Measurements from ENCODE around the gene KASH5. TPM values are rescaled to one million over a fixed set of nuclear protein-coding genes. Genes with fewer than 3 reads are reported as not detected.

Gene KASH5
- total and polyA plus RNA-seq, 2 of the 13 experiments (the other 11 are each of a cell fraction or from before 2014, with no cell fraction given) = not detected

GRCh38 chr19:49390131-49390928 lies 2.3 kb downstream of the KASH5 start:
- DNase-seq (ENCODE audit: low spot score) (no peak), ATAC-seq (peak; percentile 18), FAIRE-seq (no peak)
- H3K36me3 ChIP-seq (replicated peaks in 1 of 2; ENCODE audit: control insufficient read depth in 1 of 2, insufficient read depth in 2 of 2, low read length in 2 of 2) = no peaks in the 10 kb centered on the region
- H3K4me3 ChIP-seq (replicated peaks in 1 of 3; ENCODE audit: insufficient read depth in 1 of 3, low read depth in 2 of 3, low read length in 3 of 3) = no peak overlapping the region
- intact Hi-C loops (cut with micrococcal nuclease; ENCODE audit: unreplicated experiment) = loop anchor here (5.0 kb wide), 1 partner anchor 37 kb away; the partner anchor contains the start of gene GFY
- no peak overlapping the region for H2AFZ ChIP-seq (ENCODE audit: low read length)
- H3K27me3 ChIP-seq (ENCODE audit: control insufficient read depth in 1 of 2, insufficient read depth in 2 of 2, low read length in 2 of 2) = peaks cover 6 to 32% of the 10 kb centered on the region in 2 experiments
- no peaks in the 10 kb centered on the region for H4K20me1 ChIP-seq (ENCODE audit: insufficient read depth, low read length)
- BruUV-seq (replicated peaks) = no TSS peak
- no peaks in the 10 kb centered on the region for H3K4me1 ChIP-seq (ENCODE audit: insufficient read depth, low read length)
- no peaks in the 10 kb centered on the region for H3K79me2 ChIP-seq (ENCODE audit: insufficient read depth, low read length)
- ChIA-PET POLR2A (no interaction called here), CTCF (ENCODE audit: low intra/inter-chr PET ratio, low total read pairs) (interaction anchor here (3.3 kb wide), 1 partner anchor 53 kb away, joined by 45 read pairs; no protein-coding TSS in a partner anchor)
- in situ Hi-C loops (cut with HindIII; ENCODE audit: extremely low pct_ligation_motif_present, low pct_unique_long_range_greater_than_20kb) = loop anchor here (5.0 kb wide), 1 partner anchor 37 kb away; the partner anchor contains the start of gene GFY
- H3K4me2 ChIP-seq (ENCODE audit: low read depth, low read length) = no peak overlapping the region
- no peak overlapping the region for H3K27ac ChIP-seq (ENCODE audit: extremely low read length, insufficient read depth, low read length)
- H3K9ac ChIP-seq (ENCODE audit: insufficient read depth, low read depth, low read length) = no peak overlapping the region
- TF ChIP-seq NFE2L1 (CRISPR knock-in tag; IDR thresholded peaks at IDR 0.05; ENCODE audit: borderline replicate concordance) (no peak), RFXAP (CRISPR knock-in tag; IDR thresholded peaks at IDR 0.05; ENCODE audit: borderline replicate concordance) (no peak), MYC (CRISPR knock-in tag; IDR thresholded peaks at IDR 0.05; ENCODE audit: borderline replicate concordance) (no peak), MLXIP (CRISPR knock-in tag; IDR thresholded peaks at IDR 0.05; ENCODE audit: borderline replicate concordance) (no peak), ZC3H13 (CRISPR knock-in tag; IDR thresholded peaks at IDR 0.05) (no peak), ZBTB14 (CRISPR knock-in tag; IDR thresholded peaks at IDR 0.05) (no peak)
- 17% methylated on average over 4 of the region's 26 CpGs for WGBS (ENCODE audit: low lambda C conversion rate)
- H3K9me3 ChIP-seq (ENCODE audit: low read length) = no peaks in the 10 kb centered on the region

Measured in HepG2 (cell line).